Endothelial cell of umbilical vein (primary cell): ENCODE results near the gene EYS. TPM values are rescaled to one million over a fixed set of nuclear protein-coding genes. Genes with fewer than 3 reads are reported as not detected.

Source experiments
- BruUV-seq: library from RNA; stranded (reverse); fragments of 400-500 nt; replicated peaks from 2 replicates; lab custom pipeline; 2021; lab: Mats Ljungman, UMichigan
- CTCF ChIA-PET: fragments of 300-600, 350-600 bp; sonication (Branson Sonifier 250); formaldehyde crosslinking; loops from one replicate; lab custom pipeline; 2021; ENCODE audit warnings: antibody characterized with exemption, inconsistent platforms; lab: Charles Lee
- POLR2A ChIA-PET: fragments of 300-600, 350-600 bp; sonication (Branson Sonifier 250); formaldehyde crosslinking; loops from one replicate; lab custom pipeline; 2021; ENCODE audit warnings: antibody characterized with exemption, inconsistent platforms; lab: Charles Lee
- DNase-seq: peaks from one replicate; pipeline ENCODE4 v3.0.0-alpha.2; 2011; ENCODE audit warnings: low read depth, low spot score
- FAIRE-seq: peaks from 2 replicates; lab custom pipeline; 2011; peaks lifted over from hg19 to GRCh38; lab: Jason Lieb, UNC
- H2AFZ ChIP-seq: 2 replicates; pipeline ENCODE4 v1.6.0; 2012; ENCODE audit warnings: low read depth, low read length, control low read depth, inconsistent platforms
- H3K27ac ChIP-seq: 2 replicates; pipeline ENCODE4 v1.5.1; 2011; ENCODE audit warnings: low read depth, mild to moderate bottlenecking, control low read depth, low read length, moderate library complexity; ENCODE audit not compliant: insufficient read depth
- H3K27me3 ChIP-seq, 2 experiments: 2 replicates each; pipeline versions ENCODE4 v1.6.0 to v1.6.1; 2011; ENCODE audit warnings: low read length in 2 of 2, mixed read lengths in 1 of 2; ENCODE audit not compliant: control insufficient read depth in 2 of 2, insufficient read depth in 2 of 2
- H3K36me3 ChIP-seq, 2 experiments: 2 replicates in 1 of 2; 3 replicates in 1 of 2; pipeline ENCODE4 v1.5.1; 2011; ENCODE audit warnings: low read length in 2 of 2, mild to moderate bottlenecking in 1 of 2, moderate library complexity in 1 of 2; ENCODE audit not compliant: control insufficient read depth in 2 of 2, insufficient read depth in 2 of 2; ENCODE audit errors: extremely low read depth in 1 of 2
- H3K4me1 ChIP-seq: 3 replicates; pipeline ENCODE4 v1.5.1; 2011; ENCODE audit warnings: mild to moderate bottlenecking, low read length; ENCODE audit not compliant: control insufficient read depth, insufficient read depth; ENCODE audit errors: extremely low read depth
- H3K4me2 ChIP-seq: 2 replicates; pipeline ENCODE4 v1.6.1; 2011; ENCODE audit warnings: low read length, control low read depth, mixed read lengths; ENCODE audit not compliant: insufficient read depth
- H3K4me3 ChIP-seq, 3 experiments: fragments of 200-600 bp in 1 of 3; sonication (generic), shearing (Covaris generic) in 1 of 3; replicated peaks in 1 of 3; 2 replicates each; pipeline ENCODE4 v1.5.1; 2011 to 2016; ENCODE audit warnings: control low read depth in 3 of 3, low read length in 3 of 3, mild to moderate bottlenecking in 2 of 3, inconsistent platforms in 1 of 3, low read depth in 1 of 3, moderate library complexity in 1 of 3; ENCODE audit not compliant: insufficient read depth in 1 of 3
- H3K79me2 ChIP-seq: 2 replicates; pipeline ENCODE4 v1.6.0; 2012; ENCODE audit warnings: low read length, inconsistent platforms; ENCODE audit not compliant: control insufficient read depth, insufficient read depth
- H3K9ac ChIP-seq: replicated peaks from 2 replicates; pipeline ENCODE3; 2011; ENCODE audit warnings: low read length, control low read depth; ENCODE audit not compliant: insufficient read depth; ENCODE audit errors: extremely low read depth
- H3K9me1 ChIP-seq: replicated peaks from 3 replicates; pipeline ENCODE4 v1.6.0; 2011; ENCODE audit warnings: mild to moderate bottlenecking, low read length; ENCODE audit not compliant: control insufficient read depth, insufficient read depth; ENCODE audit errors: extremely low read depth
- H3K9me3 ChIP-seq: replicated peaks from 2 replicates; pipeline ENCODE4 v1.5.1; 2012; ENCODE audit warnings: low read length, inconsistent platforms; ENCODE audit not compliant: control insufficient read depth, insufficient read depth
- H4K20me1 ChIP-seq: replicated peaks from 2 replicates; pipeline ENCODE3; 2011; ENCODE audit warnings: mild to moderate bottlenecking, low read length; ENCODE audit not compliant: control insufficient read depth, insufficient read depth; ENCODE audit errors: extremely low read depth
- EZH2 ChIP-seq: IDR thresholded peaks from 2 replicates; pipeline ENCODE4 v1.6.1; 2012; ENCODE audit warnings: borderline replicate concordance, low read depth, mild to moderate bottlenecking, moderate library complexity, low read length, inconsistent platforms; ENCODE audit not compliant: severe bottlenecking
- FOS ChIP-seq: IDR thresholded peaks from 2 replicates; pipeline ENCODE4 v1.6.1; 2011; ENCODE audit warnings: mild to moderate bottlenecking, low read length, moderate library complexity, borderline replicate concordance; ENCODE audit not compliant: insufficient read depth
- GATA2 ChIP-seq: IDR thresholded peaks from 2 replicates; pipeline ENCODE4 v1.7.0; 2011; ENCODE audit warnings: low read depth, mild to moderate bottlenecking, moderate library complexity, mixed read lengths, low read length; ENCODE audit not compliant: insufficient read length, insufficient read depth
- JUN ChIP-seq: IDR thresholded peaks from 2 replicates; pipeline ENCODE4 v1.6.1; 2011; ENCODE audit warnings: borderline replicate concordance, low read depth; ENCODE audit not compliant: insufficient read length, insufficient read depth
- MYC ChIP-seq: IDR thresholded peaks from one replicate; pipeline ENCODE4 v1.6.1; 2011; ENCODE audit warnings: mild to moderate bottlenecking, low read depth, low read length
- POLR2A ChIP-seq: IDR thresholded peaks from 2 replicates; pipeline ENCODE4 v1.6.1; 2012; ENCODE audit warnings: low read depth, mild to moderate bottlenecking, control low read depth, low read length
- POLR2AphosphoS5 ChIP-seq: IDR thresholded peaks from 2 replicates; pipeline ENCODE4 v1.6.1; 2012; ENCODE audit warnings: low read depth, mild to moderate bottlenecking, control low read depth, low read length, moderate library complexity; ENCODE audit not compliant: insufficient read depth
- dilution Hi-C: fragments of 300-500 bp; cut with MboI; formaldehyde crosslinking; loops from one replicate; pipeline ENCODE4 v1.15.0; 2019; ENCODE audit warnings: low sequenced_read_pairs; ENCODE audit not compliant: extremely low pct_ligation_motif_present
- intact Hi-C: fragments of 100-400 bp; cut with micrococcal nuclease; formaldehyde crosslinking; loops from one replicate; pipeline ENCODE4 v1.10.0; 2022
- polyA plus RNA-seq, 4 experiments: library from polyadenylated mRNA; depleted of rRNA in 3 of 4; stranded (reverse) in 3 of 4; unstranded in 1 of 4; fragments of >200 nt; gene quantifications; 2 replicates each; pipeline versions ENCODE4 v1.2.1 to v1.2.3, GENCODE V29; 2011 to 2012; ENCODE audit warnings: missing spikeins in 1 of 4
- total RNA-seq: library from RNA; stranded (reverse); gene quantifications from 2 replicates; pipeline ENCODE4 v1.2.3, GENCODE V29; 2021
- TF ChIP-seq, protein P1 (sequence below), 2 donors: IDR thresholded peaks; 1 replicate in 1 of 2; 2 replicates in 1 of 2; pipeline ENCODE4 v1.5.1; 2011; ENCODE audit warnings: low read length in 2 of 2, mild to moderate bottlenecking in 2 of 2, moderate library complexity in 2 of 2, control low read depth in 1 of 2, inconsistent platforms in 1 of 2, low read depth in 1 of 2; ENCODE audit not compliant: insufficient read depth in 1 of 2; ENCODE audit errors: extremely low read depth in 1 of 2
- TF ChIP-seq, protein P2 (sequence below): IDR thresholded peaks from 2 replicates; pipeline ENCODE4 v1.6.1; 2011; ENCODE audit not compliant: insufficient read depth, insufficient read length

EYS gene
- total and polyA plus RNA-seq, 2 donors (not counting 3 experiments of a cell fraction or from before 2014, with no cell fraction given): 0.01 to 0.27 TPM

DNA sequence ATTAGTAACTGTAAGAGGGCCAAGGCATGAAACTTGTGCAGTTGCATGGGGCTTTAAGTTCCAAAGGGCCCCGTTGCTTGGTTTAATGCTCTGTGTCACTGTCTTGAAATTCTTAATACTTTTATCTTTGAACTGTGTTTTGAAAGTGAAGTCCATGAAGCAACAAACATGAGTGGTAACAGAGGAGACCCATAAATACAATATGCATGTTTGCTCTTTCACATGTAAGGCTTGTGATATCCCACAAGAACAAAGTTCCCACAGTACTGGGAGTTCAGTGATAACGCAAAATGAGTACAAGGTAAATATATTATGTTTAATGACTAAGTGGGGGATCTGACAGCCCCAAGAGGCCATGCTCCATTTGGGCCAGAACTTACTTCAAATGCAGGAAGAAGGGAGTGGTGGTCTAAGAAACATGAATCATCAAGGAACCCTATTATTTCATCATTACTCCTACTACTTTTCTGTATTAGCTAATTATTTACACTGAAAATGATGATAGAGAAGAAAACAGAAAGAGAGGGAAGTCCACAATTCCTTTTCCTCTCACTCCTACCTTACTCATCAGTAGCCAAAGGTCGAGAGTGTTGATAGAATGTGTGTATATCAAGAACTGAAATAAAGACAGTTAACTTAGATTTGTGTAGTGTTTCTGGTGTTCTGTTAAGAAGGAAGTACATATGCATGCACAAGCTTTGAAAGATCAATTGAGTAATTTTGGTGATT, 1914.1 kb downstream of the EYS start:
- FAIRE-seq: no peak
- no peak overlapping the region for H2AFZ ChIP-seq
- TF ChIP-seq, protein P1, sequence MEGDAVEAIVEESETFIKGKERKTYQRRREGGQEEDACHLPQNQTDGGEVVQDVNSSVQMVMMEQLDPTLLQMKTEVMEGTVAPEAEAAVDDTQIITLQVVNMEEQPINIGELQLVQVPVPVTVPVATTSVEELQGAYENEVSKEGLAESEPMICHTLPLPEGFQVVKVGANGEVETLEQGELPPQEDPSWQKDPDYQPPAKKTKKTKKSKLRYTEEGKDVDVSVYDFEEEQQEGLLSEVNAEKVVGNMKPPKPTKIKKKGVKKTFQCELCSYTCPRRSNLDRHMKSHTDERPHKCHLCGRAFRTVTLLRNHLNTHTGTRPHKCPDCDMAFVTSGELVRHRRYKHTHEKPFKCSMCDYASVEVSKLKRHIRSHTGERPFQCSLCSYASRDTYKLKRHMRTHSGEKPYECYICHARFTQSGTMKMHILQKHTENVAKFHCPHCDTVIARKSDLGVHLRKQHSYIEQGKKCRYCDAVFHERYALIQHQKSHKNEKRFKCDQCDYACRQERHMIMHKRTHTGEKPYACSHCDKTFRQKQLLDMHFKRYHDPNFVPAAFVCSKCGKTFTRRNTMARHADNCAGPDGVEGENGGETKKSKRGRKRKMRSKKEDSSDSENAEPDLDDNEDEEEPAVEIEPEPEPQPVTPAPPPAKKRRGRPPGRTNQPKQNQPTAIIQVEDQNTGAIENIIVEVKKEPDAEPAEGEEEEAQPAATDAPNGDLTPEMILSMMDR (IDR thresholded peaks at IDR 0.05; ENCODE audit: extremely low read depth in 1 of 2, insufficient read depth in 1 of 2, low read depth in 1 of 2, low read length in 2 of 2): no peak
- H4K20me1 ChIP-seq: no peaks in the 10 kb centered on the region
- ChIA-PET POLR2A (no interaction called here), CTCF (interaction anchor here (1.0 kb wide), 1 partner anchor 9 kb away, joined by 4 read pairs; no protein-coding TSS in a partner anchor)
- H3K4me2 ChIP-seq: no peak overlapping the region
- H3K36me3 ChIP-seq: no peaks in the 10 kb centered on the region
- no peaks in the 10 kb centered on the region for H3K79me2 ChIP-seq
- dilution Hi-C loops (no loop called here), intact Hi-C loops (no loop called here)
- H3K27ac ChIP-seq: no peak overlapping the region
- no peak overlapping the region for H3K9ac ChIP-seq
- no peaks in the 10 kb centered on the region for H3K9me1 ChIP-seq
- no peak overlapping the region for H3K4me3 ChIP-seq
- H3K27me3 ChIP-seq: peaks cover 0 to 5% of the 10 kb centered on the region in 2 experiments
- no TSS peak for BruUV-seq
- DNase-seq: no peak
- no peaks in the 10 kb centered on the region for H3K9me3 ChIP-seq
- peaks cover 6% of the 10 kb centered on the region for H3K4me1 ChIP-seq

DNA sequence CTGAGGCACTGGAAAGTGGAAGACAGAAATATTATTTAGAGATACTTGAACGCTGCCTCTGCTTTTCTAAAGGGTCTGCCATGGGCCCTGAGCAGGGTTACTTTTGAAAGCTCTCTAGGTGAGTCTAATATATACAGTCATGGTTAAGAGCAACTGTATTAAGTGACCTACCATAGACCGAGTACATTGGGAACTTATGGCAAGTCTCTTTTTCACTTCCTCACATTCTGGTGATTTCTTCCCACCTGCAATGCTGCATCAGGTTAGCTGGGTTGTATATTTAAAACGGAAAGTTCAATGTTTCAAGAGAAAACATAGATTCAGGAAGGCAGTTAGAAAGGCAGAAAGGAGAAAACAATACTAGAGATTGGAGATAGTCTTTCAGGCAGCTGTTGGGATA, 1916.7 kb downstream of the EYS start:
- BruUV-seq: no TSS peak
- FAIRE-seq: no peak
- no peak overlapping the region for H2AFZ ChIP-seq
- H3K4me3 ChIP-seq: no peak overlapping the region
- no peak overlapping the region for H3K27ac ChIP-seq
- CTCF ChIA-PET: no interaction called here
- peaks cover 0 to 5% of the 10 kb centered on the region in 2 experiments for H3K27me3 ChIP-seq
- H3K9me3 ChIP-seq: no peaks in the 10 kb centered on the region
- no peak overlapping the region for H3K9ac ChIP-seq
- no peak for TF ChIP-seq MYC
- no peak for TF ChIP-seq POLR2A
- no peak for TF ChIP-seq POLR2AphosphoS5
- TF ChIP-seq FOS: no peak
- TF ChIP-seq EZH2: no peak
- TF ChIP-seq, protein P2, sequence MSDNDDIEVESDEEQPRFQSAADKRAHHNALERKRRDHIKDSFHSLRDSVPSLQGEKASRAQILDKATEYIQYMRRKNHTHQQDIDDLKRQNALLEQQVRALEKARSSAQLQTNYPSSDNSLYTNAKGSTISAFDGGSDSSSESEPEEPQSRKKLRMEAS: no peak
- TF ChIP-seq, protein P1 (IDR thresholded peaks at IDR 0.05; ENCODE audit: extremely low read depth in 1 of 2, insufficient read depth in 1 of 2, low read depth in 1 of 2, low read length in 2 of 2): no peak
- TF ChIP-seq GATA2: no peak
- no peak for TF ChIP-seq JUN
- H3K9me1 ChIP-seq: no peaks in the 10 kb centered on the region
- no peak overlapping the region for H3K4me2 ChIP-seq
- intact Hi-C loops: no loop called here
- no peaks in the 10 kb centered on the region for H3K79me2 ChIP-seq
- no peak for DNase-seq
- peaks cover 6% of the 10 kb centered on the region for H3K4me1 ChIP-seq
- H4K20me1 ChIP-seq: no peaks in the 10 kb centered on the region
- H3K36me3 ChIP-seq: no peaks in the 10 kb centered on the region
- dilution Hi-C loops: no loop called here
- POLR2A ChIA-PET: no interaction called here
